Measurements from ENCODE around the gene CHST3. TPM values are rescaled to one million over a fixed set of nuclear protein-coding genes. Genes with fewer than 3 reads are reported as not detected.

Gene CHST3
- total RNA-seq, 1 donor from 2014 or later: 21.7 TPM

- Mint-ChIP-seq H3K4me1 (ENCODE audit: unreplicated experiment) (peaks cover 29% of the 10 kb centered on the region), H3K4me3 (no peak overlapping the region), H3K27ac (peak overlapping the region; percentile 81), H3K9me3 (peaks cover 9% of the 10 kb centered on the region), H3K27me3 (no peaks in the 10 kb centered on the region), H3K36me3 (no peaks in the 10 kb centered on the region)
- peak; percentile 50 for TF ChIP-seq CTCF (conservative IDR thresholded peaks at IDR 0.05)
- no peak for DNase-seq (ENCODE audit: extremely low spot score, unreplicated experiment)
Measured at GRCh38 chr10:72044417-72045041, 80.3 kb downstream of the CHST3 start.

GRCh38 chr10:72045586-72045985 is 81.4 kb downstream of the CHST3 start:
- peaks cover 14% of the 10 kb centered on the region for H3K9me3 Mint-ChIP-seq
- H3K36me3 Mint-ChIP-seq: no peaks in the 10 kb centered on the region
- peaks cover 29% of the 10 kb centered on the region for H3K4me1 Mint-ChIP-seq (ENCODE audit: unreplicated experiment)
- no peaks in the 10 kb centered on the region for H3K27me3 Mint-ChIP-seq
- TF ChIP-seq CTCF (conservative IDR thresholded peaks at IDR 0.05): no peak
- no peak for DNase-seq (ENCODE audit: extremely low spot score, unreplicated experiment)
- H3K4me3 Mint-ChIP-seq: no peak overlapping the region
- H3K27ac Mint-ChIP-seq: no peak overlapping the region

- Mint-ChIP-seq H3K4me1 (ENCODE audit: unreplicated experiment) (peaks cover 14% of the 10 kb centered on the region), H3K9me3 (peaks cover 14% of the 10 kb centered on the region), H3K27me3 (no peaks in the 10 kb centered on the region), H3K4me3 (no peak overlapping the region), H3K27ac (peak overlapping the region; percentile 47), H3K36me3 (no peaks in the 10 kb centered on the region)
- TF ChIP-seq CTCF (conservative IDR thresholded peaks at IDR 0.05): peak; percentile 99
- peak; percentile 90 for DNase-seq (ENCODE audit: extremely low spot score, unreplicated experiment)
Measured at GRCh38 chr10:72048450-72049124, 84.4 kb downstream of the CHST3 start.

GRCh38 chr10:72049472-72049871 is 85.3 kb downstream of the CHST3 start:
- DNase-seq (ENCODE audit: extremely low spot score, unreplicated experiment): no peak

More at GRCh38 chr10:72049472-72049871, 85.3 kb downstream of the CHST3 start:
- no peak for TF ChIP-seq CTCF (conservative IDR thresholded peaks at IDR 0.05)
- Mint-ChIP-seq H3K27me3 (no peaks in the 10 kb centered on the region), H3K9me3 (peaks cover 14% of the 10 kb centered on the region), H3K4me1 (ENCODE audit: unreplicated experiment) (peaks cover 12% of the 10 kb centered on the region), H3K4me3 (no peak overlapping the region), H3K36me3 (no peaks in the 10 kb centered on the region), H3K27ac (no peak overlapping the region)

Data from type B pancreatic cell (in vitro differentiated cells).